C1 segment of cervical spinal cord (tissue), 14 donors: ENCODE data around the gene RILPL1.

ENCODE experiments used
- DNase-seq, 14 donors: peaks; one replicate each; lab custom pipeline; 2025; lab: John Stamatoyannopoulos, UW

RILPL1 gene

GRCh38 chr12:123428591-123428990 lies 104.9 kb downstream of the RILPL1 start:
- DNase-seq = no peak

- no peak for DNase-seq
Measured at GRCh38 chr12:123427036-123427769, 106.3 kb downstream of the RILPL1 start.

GRCh38 chr12:123421314-123421713 lies 112.2 kb downstream of the RILPL1 start:
- no peak for DNase-seq
